SK-N-SH treated with all-trans-retinoic acid at 6 μM for 48 hours (cell line): Measurements from ENCODE around the gene PPP1R12A.

Experiments
- ARNTL ChIP-seq: fragments of 450-650 bp; formaldehyde crosslinking; IDR thresholded peaks from 2 replicates; pipeline ENCODE4 v1.5.0; 2020; ENCODE audit warnings: low read depth, mild to moderate bottlenecking, moderate library complexity, borderline replicate concordance
- ESRRG ChIP-seq: fragments of 250-450 bp; sonication (Bioruptor Pico); IDR thresholded peaks from 2 replicates; pipeline ENCODE4 v1.6.1; 2021; ENCODE audit warnings: mild to moderate bottlenecking
- RARB ChIP-seq: fragments of 250-450 bp; sonication (Bioruptor Pico); IDR thresholded peaks from 2 replicates; pipeline ENCODE4 v1.8.0; 2021; ENCODE audit warnings: mild to moderate bottlenecking, moderate library complexity
- SNAI2 ChIP-seq: fragments of 250-450 bp; sonication (Bioruptor Pico); IDR thresholded peaks from 2 replicates; pipeline ENCODE4 v1.5.0; 2020; ENCODE audit warnings: mild to moderate bottlenecking, moderate library complexity
- TCF4 ChIP-seq: fragments of 250-450 bp; sonication (Bioruptor Pico); IDR thresholded peaks from 2 replicates; pipeline ENCODE4 v1.8.0; 2021; ENCODE audit warnings: mild to moderate bottlenecking, moderate library complexity, borderline replicate concordance
- ZC3H10 ChIP-seq: fragments of 250-450 bp; sonication (Bioruptor Pico); IDR thresholded peaks from 2 replicates; pipeline ENCODE4 v1.5.1; 2021; ENCODE audit warnings: mild to moderate bottlenecking, moderate library complexity
- ZFP30 ChIP-seq: fragments of 450-650 bp; formaldehyde crosslinking; IDR thresholded peaks from 2 replicates; pipeline ENCODE4 v1.5.0; 2022; ENCODE audit warnings: mild to moderate bottlenecking, moderate library complexity
- ZNF565 ChIP-seq: fragments of 450-650 bp; formaldehyde crosslinking; conservative IDR thresholded peaks from 2 replicates; pipeline ENCODE4 v1.5.0; 2020; ENCODE audit warnings: low read depth, mild to moderate bottlenecking, moderate library complexity
- TF ChIP-seq, protein P1 (sequence below): fragments of 250-450 bp; sonication (Bioruptor Pico); IDR thresholded peaks from 2 replicates; pipeline ENCODE4 v1.8.0; 2020; ENCODE audit warnings: mild to moderate bottlenecking, moderate library complexity, borderline replicate concordance
- TF ChIP-seq, protein P2 (sequence below): fragments of 250-450 bp; sonication (Bioruptor Pico); IDR thresholded peaks from 2 replicates; pipeline ENCODE4 v1.8.0; 2021; ENCODE audit warnings: low read depth, mild to moderate bottlenecking, moderate library complexity, borderline replicate concordance

DNA sequence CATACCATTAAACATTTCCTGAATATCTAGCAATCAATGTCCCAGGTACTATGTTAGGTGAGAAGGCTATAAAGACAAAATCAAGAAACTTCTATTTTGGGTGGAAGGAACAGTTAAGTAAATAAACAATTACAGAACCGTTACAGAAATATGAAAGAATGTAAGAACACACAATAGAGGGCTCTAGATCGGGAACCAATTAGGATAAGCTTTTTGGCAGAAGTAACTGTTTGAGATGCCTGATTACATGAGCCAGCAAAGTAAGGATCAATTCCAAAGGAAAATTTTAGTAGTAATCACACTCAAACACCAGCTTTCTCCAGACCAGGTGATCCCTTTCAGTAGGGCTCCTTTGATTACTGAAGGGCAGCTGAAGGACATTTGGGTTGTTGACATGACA, 33.9 kb downstream of the PPP1R12A start:
- no peak for TF ChIP-seq TCF4 (CRISPR knock-in tag)
- TF ChIP-seq, protein P1, sequence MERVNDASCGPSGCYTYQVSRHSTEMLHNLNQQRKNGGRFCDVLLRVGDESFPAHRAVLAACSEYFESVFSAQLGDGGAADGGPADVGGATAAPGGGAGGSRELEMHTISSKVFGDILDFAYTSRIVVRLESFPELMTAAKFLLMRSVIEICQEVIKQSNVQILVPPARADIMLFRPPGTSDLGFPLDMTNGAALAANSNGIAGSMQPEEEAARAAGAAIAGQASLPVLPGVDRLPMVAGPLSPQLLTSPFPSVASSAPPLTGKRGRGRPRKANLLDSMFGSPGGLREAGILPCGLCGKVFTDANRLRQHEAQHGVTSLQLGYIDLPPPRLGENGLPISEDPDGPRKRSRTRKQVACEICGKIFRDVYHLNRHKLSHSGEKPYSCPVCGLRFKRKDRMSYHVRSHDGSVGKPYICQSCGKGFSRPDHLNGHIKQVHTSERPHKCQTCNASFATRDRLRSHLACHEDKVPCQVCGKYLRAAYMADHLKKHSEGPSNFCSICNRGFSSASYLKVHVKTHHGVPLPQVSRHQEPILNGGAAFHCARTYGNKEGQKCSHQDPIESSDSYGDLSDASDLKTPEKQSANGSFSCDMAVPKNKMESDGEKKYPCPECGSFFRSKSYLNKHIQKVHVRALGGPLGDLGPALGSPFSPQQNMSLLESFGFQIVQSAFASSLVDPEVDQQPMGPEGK (CRISPR knock-in tag), result no peak
- TF ChIP-seq ZC3H10, result no peak
- no peak for TF ChIP-seq ZFP30
- TF ChIP-seq ARNTL, result no peak
- no peak for TF ChIP-seq ZNF565 (CRISPR knock-in tag)
- TF ChIP-seq ESRRG (CRISPR knock-in tag), result no peak
- TF ChIP-seq, protein P2, sequence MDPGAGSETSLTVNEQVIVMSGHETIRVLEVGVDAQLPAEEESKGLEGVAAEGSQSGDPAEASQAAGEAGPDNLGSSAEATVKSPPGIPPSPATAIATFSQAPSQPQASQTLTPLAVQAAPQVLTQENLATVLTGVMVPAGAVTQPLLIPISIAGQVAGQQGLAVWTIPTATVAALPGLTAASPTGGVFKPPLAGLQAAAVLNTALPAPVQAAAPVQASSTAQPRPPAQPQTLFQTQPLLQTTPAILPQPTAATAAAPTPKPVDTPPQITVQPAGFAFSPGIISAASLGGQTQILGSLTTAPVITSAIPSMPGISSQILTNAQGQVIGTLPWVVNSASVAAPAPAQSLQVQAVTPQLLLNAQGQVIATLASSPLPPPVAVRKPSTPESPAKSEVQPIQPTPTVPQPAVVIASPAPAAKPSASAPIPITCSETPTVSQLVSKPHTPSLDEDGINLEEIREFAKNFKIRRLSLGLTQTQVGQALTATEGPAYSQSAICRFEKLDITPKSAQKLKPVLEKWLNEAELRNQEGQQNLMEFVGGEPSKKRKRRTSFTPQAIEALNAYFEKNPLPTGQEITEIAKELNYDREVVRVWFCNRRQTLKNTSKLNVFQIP (CRISPR knock-in tag), result no peak
- TF ChIP-seq SNAI2 (CRISPR knock-in tag), result no peak
- no peak for TF ChIP-seq RARB (CRISPR knock-in tag)
